Activated gamma-delta T cell (primary cell): ENCODE measurements around the gene BUB1.
A peak's percentile ranks its signal among the peaks of the same experiment; 100 is the strongest.
"Not testable (repeated sequence)": the region's sequence is repeated elsewhere in the genome, so short reads cannot be mapped to it uniquely, and the experiment has no call there.

Source experiments
- DNase-seq: peaks from one replicate; lab custom pipeline; 2025; lab: John Stamatoyannopoulos, UW
- total RNA-seq, 2 donors: gene quantifications; one replicate each; lab custom pipeline; 2026; lab: John Stamatoyannopoulos, UW

Gene BUB1
- total RNA-seq: 5.5 to 12.0 reads per million in 2 donors

- peak; percentile 83 for DNase-seq
Measured at GRCh38 chr2:110677530-110678456, at the start of gene BUB1. BUB1 (minus strand) TSS chr2:110678063; CDS start chr2:110677995, 68 bp downstream.

- no peak for DNase-seq
Measured at GRCh38 chr2:110726285-110726684, 48.4 kb upstream of the BUB1 start.

GRCh38 chr2:110725859-110726258, 48.0 kb upstream of the BUB1 start:
- no peak for DNase-seq

- DNase-seq: no peak
Measured at GRCh38 chr2:110725370-110725769, 47.5 kb upstream of the BUB1 start.

GRCh38 chr2:110724820-110725219, 47.0 kb upstream of the BUB1 start:
- DNase-seq: no peak

GRCh38 chr2:110720547-110720946, 42.7 kb upstream of the BUB1 start:
- no peak for DNase-seq

- DNase-seq: no peak
Measured at GRCh38 chr2:110718990-110719389, 41.1 kb upstream of the BUB1 start.

- no peak for DNase-seq
Measured at GRCh38 chr2:110718382-110718781, 40.5 kb upstream of the BUB1 start.

GRCh38 chr2:110717734-110718133, 39.9 kb upstream of the BUB1 start:
- DNase-seq: no peak

GRCh38 chr2:110716959-110717645, 39.2 kb upstream of the BUB1 start:
- DNase-seq: no peak

GRCh38 chr2:110714452-110715224, 36.8 kb upstream of the BUB1 start:
- DNase-seq: no peak

- no peak for DNase-seq
Measured at GRCh38 chr2:110713513-110714362, 35.9 kb upstream of the BUB1 start.

- DNase-seq: no peak
Measured at GRCh38 chr2:110712737-110713136, 34.9 kb upstream of the BUB1 start.

GRCh38 chr2:110708455-110708854, 30.6 kb upstream of the BUB1 start:
- DNase-seq: no peak

GRCh38 chr2:110707386-110707965, 29.6 kb upstream of the BUB1 start:
- DNase-seq: no peak

GRCh38 chr2:110702514-110703380, 24.9 kb upstream of the BUB1 start:
- no peak for DNase-seq

- DNase-seq: not testable (repeated sequence)
Measured at GRCh38 chr2:110698253-110698652, 20.4 kb upstream of the BUB1 start.

- not testable (repeated sequence) for DNase-seq
Measured at GRCh38 chr2:110695146-110695898, 17.5 kb upstream of the BUB1 start.

GRCh38 chr2:110691612-110692258, 13.9 kb upstream of the BUB1 start:
- no peak for DNase-seq
